ENCODE measurements around the gene B3GALT4.

Gene B3GALT4

GRCh38 chr6:33315793-33316602, 39.1 kb downstream of the B3GALT4 start:
- DNase-seq, result no peak

GRCh38 chr6:33316603-33317418, 39.9 kb downstream of the B3GALT4 start:
- no peak for DNase-seq

- DNase-seq, result no peak
Measured at GRCh38 chr6:33317419-33317668, 40.4 kb downstream of the B3GALT4 start.

- peak; percentile 98 for DNase-seq
Measured at GRCh38 chr6:33317669-33318425, 40.9 kb downstream of the B3GALT4 start, which contains the start of gene ZBTB22. Gene ZBTB22 (minus strand): TSS chr6:33317744. CDS start chr6:33316916, 828 bp downstream.

GRCh38 chr6:33318426-33319073, 41.6 kb downstream of the B3GALT4 start:
- DNase-seq, result no peak

GRCh38 chr6:33319939-33320314, 43.0 kb downstream of the B3GALT4 start:
- DNase-seq, result no peak

GRCh38 chr6:33320315-33321181, 43.6 kb downstream of the B3GALT4 start:
- DNase-seq, result no peak

- DNase-seq, result no peak
Measured at GRCh38 chr6:33321227-33321626, 44.3 kb downstream of the B3GALT4 start.

GRCh38 chr6:33323623-33323948, 46.7 kb downstream of the B3GALT4 start:
- DNase-seq, result peak; percentile 70

- DNase-seq, result no peak
Measured at GRCh38 chr6:33324125-33324524, 47.2 kb downstream of the B3GALT4 start.

Data from NCI-H526 treated with DMSO at 0.1 percent for 48 hours (cell line).